Measurements from ENCODE around the gene KPNA4.
A peak's percentile ranks its signal among the peaks of the same experiment; 100 is the strongest.
"Not testable (repeated sequence)": the region's sequence is repeated elsewhere in the genome, so short reads cannot be mapped to it uniquely, and the experiment has no call there.

Gene KPNA4

GRCh38 chr3:160458151-160458550 is 107.2 kb downstream of the KPNA4 start:
- no peak overlapping the region for H3K27ac ChIP-seq (ENCODE audit: low read length)
- no peaks in the 10 kb centered on the region; the same call in 1 of the 2 replicates for H3K27me3 ChIP-seq (ENCODE audit: control insufficient read depth, insufficient read depth, low read length)
- no peaks in the 10 kb centered on the region for H3K4me1 ChIP-seq (ENCODE audit: control insufficient read depth, insufficient read depth, low read length)
- DNase-seq (ENCODE audit: low read depth, low spot score), result no peak
- no peak overlapping the region for H3K4me3 ChIP-seq (ENCODE audit: low read length)
- no peaks in the 10 kb centered on the region for H3K9me3 ChIP-seq (ENCODE audit: control insufficient read depth, insufficient read depth, low read length)
- H3K36me3 ChIP-seq (ENCODE audit: control insufficient read depth, insufficient read depth, low read length), result no peaks in the 10 kb centered on the region
- WGBS (ENCODE audit: insufficient coverage, insufficient read length), result no CpG with 5 or more reads among the region's 4 CpGs

- H3K27me3 ChIP-seq (ENCODE audit: control insufficient read depth, insufficient read depth, low read length), result no peaks in the 10 kb centered on the region
- H3K4me1 ChIP-seq (ENCODE audit: control insufficient read depth, insufficient read depth, low read length), result no peaks in the 10 kb centered on the region
- no CpG with 5 or more reads among the region's 3 CpGs for WGBS (ENCODE audit: insufficient coverage, insufficient read length)
- no peak for DNase-seq (ENCODE audit: low read depth, low spot score)
- H3K36me3 ChIP-seq (ENCODE audit: control insufficient read depth, insufficient read depth, low read length), result no peaks in the 10 kb centered on the region
- no peak overlapping the region for H3K4me3 ChIP-seq (ENCODE audit: low read length)
- H3K27ac ChIP-seq (ENCODE audit: low read length), result no peak overlapping the region
- no peaks in the 10 kb centered on the region for H3K9me3 ChIP-seq (ENCODE audit: control insufficient read depth, insufficient read depth, low read length)
These were observed 109.5 kb downstream of the KPNA4 start for GRCh38 chr3:160455846-160456245.

GRCh38 chr3:160454995-160455394 is 110.4 kb downstream of the KPNA4 start:
- no peaks in the 10 kb centered on the region for H3K36me3 ChIP-seq (ENCODE audit: control insufficient read depth, insufficient read depth, low read length)
- no peaks in the 10 kb centered on the region for H3K27me3 ChIP-seq (ENCODE audit: control insufficient read depth, insufficient read depth, low read length)
- no CpG with 5 or more reads among the region's 1 CpG for WGBS (ENCODE audit: insufficient coverage, insufficient read length)
- no peaks in the 10 kb centered on the region for H3K4me1 ChIP-seq (ENCODE audit: control insufficient read depth, insufficient read depth, low read length)
- no peak for DNase-seq (ENCODE audit: low read depth, low spot score)
- H3K9me3 ChIP-seq (ENCODE audit: control insufficient read depth, insufficient read depth, low read length), result no peaks in the 10 kb centered on the region
- no peak overlapping the region for H3K4me3 ChIP-seq (ENCODE audit: low read length)
- no peak overlapping the region for H3K27ac ChIP-seq (ENCODE audit: low read length)

GRCh38 chr3:160452251-160452650 is 113.1 kb downstream of the KPNA4 start:
- H3K27me3 ChIP-seq (ENCODE audit: control insufficient read depth, insufficient read depth, low read length); H3K27ac ChIP-seq (ENCODE audit: low read length); H3K9me3 ChIP-seq (ENCODE audit: control insufficient read depth, insufficient read depth, low read length); H3K36me3 ChIP-seq (ENCODE audit: control insufficient read depth, insufficient read depth, low read length); H3K4me1 ChIP-seq (ENCODE audit: control insufficient read depth, insufficient read depth, low read length); H3K4me3 ChIP-seq (ENCODE audit: low read length); DNase-seq (ENCODE audit: low read depth, low spot score): not testable (repeated sequence)
- no CpG with 5 or more reads among the region's 19 CpGs for WGBS (ENCODE audit: insufficient coverage, insufficient read length)

- Histone ChIP-seq H3K4me3 (ENCODE audit: low read length) (no peak overlapping the region), H3K27me3 (ENCODE audit: control insufficient read depth, insufficient read depth, low read length) (no peaks in the 10 kb centered on the region), H3K27ac (ENCODE audit: low read length) (no peak overlapping the region), H3K36me3 (ENCODE audit: control insufficient read depth, insufficient read depth, low read length) (no peaks in the 10 kb centered on the region; the same call in 1 of the 2 replicates), H3K4me1 (ENCODE audit: control insufficient read depth, insufficient read depth, low read length) (no peaks in the 10 kb centered on the region), H3K9me3 (ENCODE audit: control insufficient read depth, insufficient read depth, low read length) (no peaks in the 10 kb centered on the region)
- WGBS (ENCODE audit: insufficient coverage, insufficient read length), result no CpG with 5 or more reads among the region's 4 CpGs
- no peak for DNase-seq (ENCODE audit: low read depth, low spot score)
These were observed 113.8 kb downstream of the KPNA4 start for GRCh38 chr3:160451602-160452001.

GRCh38 chr3:160450846-160451245 is 114.5 kb downstream of the KPNA4 start:
- Histone ChIP-seq H3K9me3 (ENCODE audit: control insufficient read depth, insufficient read depth, low read length) (no peaks in the 10 kb centered on the region), H3K4me1 (ENCODE audit: control insufficient read depth, insufficient read depth, low read length) (no peaks in the 10 kb centered on the region), H3K27me3 (ENCODE audit: control insufficient read depth, insufficient read depth, low read length) (no peaks in the 10 kb centered on the region), H3K27ac (ENCODE audit: low read length) (no peak overlapping the region), H3K4me3 (ENCODE audit: low read length) (peak overlapping the region; percentile 75; the same call in 1 of the 2 replicates), H3K36me3 (ENCODE audit: control insufficient read depth, insufficient read depth, low read length) (no peaks in the 10 kb centered on the region; the same call in 1 of the 2 replicates)
- no peak for DNase-seq (ENCODE audit: low read depth, low spot score)
- WGBS (ENCODE audit: insufficient coverage, insufficient read length), result no CpG with 5 or more reads among the region's 3 CpGs

- Histone ChIP-seq H3K4me1 (ENCODE audit: control insufficient read depth, insufficient read depth, low read length) (no peaks in the 10 kb centered on the region), H3K4me3 (ENCODE audit: low read length) (peak within 1 kb of the TSS; percentile 75), H3K27ac (ENCODE audit: low read length) (no peak within 1 kb of the TSS), H3K36me3 (ENCODE audit: control insufficient read depth, insufficient read depth, low read length) (no peaks in the 10 kb centered on the region; the same call in 1 of the 2 replicates), H3K9me3 (ENCODE audit: control insufficient read depth, insufficient read depth, low read length) (no peaks in the 10 kb centered on the region), H3K27me3 (ENCODE audit: control insufficient read depth, insufficient read depth, low read length) (no peaks in the 10 kb centered on the region)
- peak; percentile 93 for DNase-seq (ENCODE audit: low read depth, low spot score)
- WGBS (ENCODE audit: insufficient coverage, insufficient read length), result no CpG with 5 or more reads among the region's 71 CpGs
These were observed 115.5 kb downstream of the KPNA4 start, which contains the start of gene TRIM59 for GRCh38 chr3:160449636-160450598. TSS of gene TRIM59 (minus strand) at chr3:160449786. CDS start at chr3:160439183, 10,603 bp downstream.

- H3K4me1 ChIP-seq (ENCODE audit: control insufficient read depth, insufficient read depth, low read length), result no peaks in the 10 kb centered on the region
- H3K36me3 ChIP-seq (ENCODE audit: control insufficient read depth, insufficient read depth, low read length), result peaks cover 3% of the 10 kb centered on the region; the same call in 1 of the 2 replicates
- WGBS (ENCODE audit: insufficient coverage, insufficient read length), result no CpG with 5 or more reads among the region's 26 CpGs
These were observed 116.3 kb downstream of the KPNA4 start for GRCh38 chr3:160448845-160449635.

GRCh38 chr3:160447544-160447943 is 117.8 kb downstream of the KPNA4 start:
- WGBS (ENCODE audit: insufficient coverage, insufficient read length), result no CpG with 5 or more reads among the region's 3 CpGs
- Histone ChIP-seq H3K36me3 (ENCODE audit: control insufficient read depth, insufficient read depth, low read length) (peaks cover 3% of the 10 kb centered on the region; the same call in 1 of the 2 replicates), H3K27me3 (ENCODE audit: control insufficient read depth, insufficient read depth, low read length) (no peaks in the 10 kb centered on the region), H3K4me1 (ENCODE audit: control insufficient read depth, insufficient read depth, low read length) (peaks cover 1% of the 10 kb centered on the region; the same call in 1 of the 2 replicates), H3K4me3 (ENCODE audit: low read length) (no peak overlapping the region), H3K9me3 (ENCODE audit: control insufficient read depth, insufficient read depth, low read length) (no peaks in the 10 kb centered on the region), H3K27ac (ENCODE audit: low read length) (no peak overlapping the region)
- DNase-seq (ENCODE audit: low read depth, low spot score), result no peak

More at GRCh38 chr3:160448845-160449635, 116.3 kb downstream of the KPNA4 start:
- H3K27me3 ChIP-seq (ENCODE audit: control insufficient read depth, insufficient read depth, low read length), result no peaks in the 10 kb centered on the region
- H3K9me3 ChIP-seq (ENCODE audit: control insufficient read depth, insufficient read depth, low read length), result no peaks in the 10 kb centered on the region
- no peak overlapping the region for H3K27ac ChIP-seq (ENCODE audit: low read length)
- peak; percentile 11 for DNase-seq (ENCODE audit: low read depth, low spot score)
- H3K4me3 ChIP-seq (ENCODE audit: low read length), result peak overlapping the region; percentile 75

GRCh38 chr3:160446522-160447056 is 118.8 kb downstream of the KPNA4 start:
- Histone ChIP-seq H3K4me3 (ENCODE audit: low read length) (no peak overlapping the region), H3K27ac (ENCODE audit: low read length) (no peak overlapping the region), H3K36me3 (ENCODE audit: control insufficient read depth, insufficient read depth, low read length) (peaks cover 3% of the 10 kb centered on the region; the same call in 1 of the 2 replicates), H3K27me3 (ENCODE audit: control insufficient read depth, insufficient read depth, low read length) (no peaks in the 10 kb centered on the region), H3K9me3 (ENCODE audit: control insufficient read depth, insufficient read depth, low read length) (no peaks in the 10 kb centered on the region), H3K4me1 (ENCODE audit: control insufficient read depth, insufficient read depth, low read length) (peaks cover 1% of the 10 kb centered on the region; the same call in 1 of the 2 replicates)
- no CpG with 5 or more reads among the region's 13 CpGs for WGBS (ENCODE audit: insufficient coverage, insufficient read length)
- no peak for DNase-seq (ENCODE audit: low read depth, low spot score)
